Lower leg skin (tissue), 4 donors: ENCODE data around the gene ABL2. TPM values are rescaled to one million over a fixed set of nuclear protein-coding genes. Genes with fewer than 3 reads are reported as not detected.

ENCODE experiments used
- DNase-seq, 2 donors: peaks; one replicate each; pipeline ENCODE4 v3.0.0-alpha.2; 2019; ENCODE audit warnings: low spot score in 2 of 2
- H3K4me3 ChIP-seq: fragments of 200-600 bp; sonication (generic); 2 replicates; pipeline ENCODE4 v1.5.1; 2017; ENCODE audit warnings: mild to moderate bottlenecking, low read depth; ENCODE audit not compliant: poor library complexity, severe bottlenecking
- CTCF ChIP-seq, 3 donors: fragments of 450-650 bp; IDR thresholded peaks; one replicate each; pipeline ENCODE4 v1.5.1; 2016; ENCODE audit warnings: antibody characterized with exemption in 3 of 3, mild to moderate bottlenecking in 3 of 3, moderate library complexity in 2 of 3
- POLR2A ChIP-seq, 2 donors: fragments of 450-650 bp; IDR thresholded peaks; one replicate each; pipeline ENCODE4 v1.6.1; 2016 to 2017; ENCODE audit warnings: antibody characterized with exemption in 2 of 2, mild to moderate bottlenecking in 1 of 2, moderate library complexity in 1 of 2
- WGBS, 2 donors: methylation state at CpG; one replicate each; pipeline ENCODE4 v1.1.5; 2018; 5-methylcytosine and 5-hydroxymethylcytosine counted together
- intact Hi-C: fragments of 100-400 bp; cut with DNase I; formaldehyde crosslinking; loops from one replicate; pipeline ENCODE4 v1.15.0; 2023; ENCODE audit warnings: low total_unique reads
- total RNA-seq, 4 donors: library from RNA; depleted of rRNA; stranded (reverse); fragments of >200 nt; gene quantifications; one replicate each; pipeline ENCODE4 v1.1.0, GENCODE V29; 2016

The ABL2 gene
- total RNA-seq, 4 donors from 2014 or later: 8.6 to 13.6 (median 11.5) TPM

GRCh38 chr1:179081687-179082332 lies 147.7 kb downstream of the ABL2 start, which contains the start of gene TOR3A:
TSS of gene TOR3A (plus strand) at chr1:179082070. CDS start at chr1:179082129, 59 bp downstream.
- whole genome bisulfite sequencing, 2 donors: 0 to 1% methylated on average over 11 to 34 of the region's 51 CpGs
- intact Hi-C loops: no loop called here
- peak; percentile 91 to 97 for DNase-seq
- H3K4me3 ChIP-seq: peak within 1 kb of the TSS; percentile 86
- no peak for TF ChIP-seq CTCF (IDR thresholded peaks at IDR 0.05)
- TF ChIP-seq POLR2A (IDR thresholded peaks at IDR 0.05): no peak

- intact Hi-C loops: no loop called here
- TF ChIP-seq POLR2A (IDR thresholded peaks at IDR 0.05) (no peak), CTCF (IDR thresholded peaks at IDR 0.05) (no peak)
- DNase-seq: no peak
- 24 to 28% methylated on average over 18 of the region's 18 CpGs for WGBS, 2 donors
- H3K4me3 ChIP-seq: peak overlapping the region; percentile 4
Measured at GRCh38 chr1:179080866-179081686, 148.4 kb downstream of the ABL2 start.

- DNase-seq: peak in 1 of 2 donors; percentile 66
- intact Hi-C loops: loop anchor here (5.0 kb wide), 1 partner anchor 288 kb away; the partner anchor contains the start of gene AXDND1
- no peak for TF ChIP-seq POLR2A (IDR thresholded peaks at IDR 0.05)
- peak in 1 of 3 donors; percentile 62 for TF ChIP-seq CTCF (IDR thresholded peaks at IDR 0.05)
- WGBS, 2 donors: 53 to 54% methylated on average over 18 of the region's 18 CpGs
- H3K4me3 ChIP-seq: no peak overlapping the region
Measured at GRCh38 chr1:179079113-179079761, 150.2 kb downstream of the ABL2 start.

GRCh38 chr1:179077396-179077795 lies 152.1 kb downstream of the ABL2 start:
- intact Hi-C loops: loop anchor here (5.0 kb wide), 1 partner anchor 290 kb away; the partner anchor contains the start of gene AXDND1
- H3K4me3 ChIP-seq: no peak overlapping the region
- TF ChIP-seq CTCF (IDR thresholded peaks at IDR 0.05) (no peak), POLR2A (IDR thresholded peaks at IDR 0.05) (no peak)
- no peak for DNase-seq
- 83 to 87% methylated on average over 7 of the region's 7 CpGs for WGBS, 2 donors

GRCh38 chr1:179066471-179066870 lies 163.0 kb downstream of the ABL2 start:
- 90 to 96% methylated on average over 4 of the region's 4 CpGs for WGBS, 2 donors
- H3K4me3 ChIP-seq: no peak overlapping the region
- DNase-seq: no peak
- intact Hi-C loops: no loop called here
- TF ChIP-seq CTCF (IDR thresholded peaks at IDR 0.05) (no peak), POLR2A (IDR thresholded peaks at IDR 0.05) (no peak)
